K562 (cell line): ENCODE measurements around the gene SCARF1. TPM values are rescaled to one million over a fixed set of nuclear protein-coding genes. Genes with fewer than 3 reads are reported as not detected.

Experiments used
- ATF7 ChIP-seq: fragments of 450-650 bp; IDR thresholded peaks from 2 replicates; pipeline ENCODE4 v1.7.1; 2014; ENCODE audit warnings: mild to moderate bottlenecking, moderate library complexity
- BRD9 ChIP-seq: fragments of 450-650 bp; IDR thresholded peaks from 2 replicates; pipeline ENCODE4 v1.6.1; 2018; ENCODE audit warnings: low read depth; ENCODE audit not compliant: partially characterized antibody
- C11orf30 ChIP-seq: fragments of 450-650 bp; IDR thresholded peaks from 2 replicates; pipeline ENCODE4 v1.6.1; 2016; ENCODE audit warnings: low read depth, mild to moderate bottlenecking
- CCNT2 ChIP-seq: IDR thresholded peaks from 2 replicates; pipeline ENCODE4 v1.6.1; 2011; ENCODE audit warnings: borderline replicate concordance, low read depth, mild to moderate bottlenecking, moderate library complexity, mixed read lengths, low read length; ENCODE audit not compliant: insufficient read length; ENCODE audit errors: extremely low read depth
- CREM ChIP-seq: IDR thresholded peaks from 2 replicates; pipeline ENCODE4 v1.6.1; 2014; ENCODE audit warnings: antibody characterized with exemption, low read depth
- GATA2 ChIP-seq: sonication (generic); formaldehyde crosslinking; IDR thresholded peaks from 2 replicates; pipeline ENCODE4 v1.4.0; 2020; ENCODE audit warnings: mild to moderate bottlenecking, missing genetic modification reagents
- LARP7 ChIP-seq: fragments of 450-650 bp; IDR thresholded peaks from 2 replicates; pipeline ENCODE4 v1.6.1; 2016
- MECOM ChIP-seq: fragments of 250-450 bp; sonication (Bioruptor Pico); IDR thresholded peaks from 2 replicates; pipeline ENCODE4 v1.8.0; 2022; ENCODE audit warnings: inconsistent platforms
- NBN ChIP-seq: fragments of 450-650 bp; IDR thresholded peaks from 2 replicates; pipeline ENCODE4 v1.6.1; 2016; ENCODE audit warnings: low read depth, mild to moderate bottlenecking
- NR2C2 ChIP-seq, 2 experiments: fragments of 200-800 bp in 1 of 2; sonication (Bioruptor generic) in 1 of 2; sonication (generic) in 1 of 2; formaldehyde crosslinking in 1 of 2; IDR thresholded peaks; 2 replicates each; pipeline versions ENCODE4 v1.6.1 to v1.8.0; 2016 to 2022; ENCODE audit warnings: mild to moderate bottlenecking in 1 of 2, missing compliant biosample characterization in 1 of 2, missing genetic modification characterization in 1 of 2, missing genetic modification reagents in 1 of 2
- OTX1 ChIP-seq: fragments of 450-650 bp; formaldehyde crosslinking; IDR thresholded peaks from 2 replicates; pipeline ENCODE4 v1.4.0; 2022; ENCODE audit warnings: mild to moderate bottlenecking
- PML ChIP-seq: IDR thresholded peaks from 2 replicates; pipeline ENCODE4 v1.6.1; 2012; ENCODE audit warnings: low read length, inconsistent platforms
- SMAD1 ChIP-seq: fragments of 150-350 bp; IDR thresholded peaks from 2 replicates; pipeline ENCODE4 v1.6.1; 2014; ENCODE audit warnings: low read length, low read depth; ENCODE audit not compliant: partially characterized antibody
- SMARCA4 ChIP-seq: fragments of 450-650 bp; IDR thresholded peaks from 2 replicates; pipeline ENCODE4 v1.6.1; 2016
- STAT5B ChIP-seq: fragments of 250-450 bp; sonication (Bioruptor Pico); IDR thresholded peaks from 2 replicates; pipeline ENCODE4 v1.8.0; 2021; ENCODE audit warnings: mild to moderate bottlenecking, inconsistent platforms
- TAL1 ChIP-seq: fragments of 450-650 bp; IDR thresholded peaks from 2 replicates; pipeline ENCODE4 v1.6.1; 2016; ENCODE audit warnings: mild to moderate bottlenecking
- TBL1XR1 ChIP-seq, 2 experiments: IDR thresholded peaks; 2 replicates each; pipeline ENCODE4 v1.6.1; 2012; ENCODE audit warnings: improper control_type of control experiment in 2 of 2, low read length in 2 of 2, mild to moderate bottlenecking in 1 of 2
- TFAM ChIP-seq: fragments of 250-450 bp; sonication (Bioruptor Pico); conservative IDR thresholded peaks from 2 replicates; pipeline ENCODE4 v1.5.0; 2021; ENCODE audit warnings: mild to moderate bottlenecking, moderate library complexity
- TOE1 ChIP-seq, 2 experiments: fragments of 450-650 bp in 1 of 2; sonication (generic) in 1 of 2; formaldehyde crosslinking in 1 of 2; IDR thresholded peaks; 2 replicates each; pipeline versions ENCODE4 v1.7.1 to v1.8.0; 2016 to 2022; ENCODE audit warnings: borderline replicate concordance in 2 of 2, mild to moderate bottlenecking in 2 of 2, antibody characterized with exemption in 1 of 2, inconsistent platforms in 1 of 2, low read depth in 1 of 2, missing genetic modification reagents in 1 of 2, moderate library complexity in 1 of 2
- U2AF1 ChIP-seq: fragments of 200-400 bp; formaldehyde crosslinking; optimal IDR thresholded peaks from 2 replicates; pipeline ENCODE3; 2017; ENCODE audit warnings: mild to moderate bottlenecking, low read depth, low read length, moderate library complexity
- ZC3H4 ChIP-seq: sonication (generic); formaldehyde crosslinking; IDR thresholded peaks from 2 replicates; pipeline ENCODE4 v1.9.0; 2021; ENCODE audit warnings: missing genetic modification reagents, borderline replicate concordance
- ZFX ChIP-seq: sonication (generic); formaldehyde crosslinking; IDR thresholded peaks from 2 replicates; pipeline ENCODE4 v1.8.0; 2022; ENCODE audit warnings: mild to moderate bottlenecking, missing genetic modification reagents, moderate library complexity
- ZMIZ1 ChIP-seq, 2 experiments: fragments of 150-350 bp in 1 of 2; IDR thresholded peaks; 2 replicates each; pipeline ENCODE4 v1.6.1; 2012 to 2016; ENCODE audit warnings: low read depth in 2 of 2, low read length in 2 of 2, mild to moderate bottlenecking in 1 of 2, moderate library complexity in 1 of 2
- ZNF124 ChIP-seq: sonication (generic); formaldehyde crosslinking; IDR thresholded peaks from 2 replicates; pipeline ENCODE4 v1.8.1; 2022; ENCODE audit warnings: missing genetic modification reagents
- ZNF165 ChIP-seq: fragments of 250-450 bp; sonication (Bioruptor Pico); IDR thresholded peaks from 2 replicates; pipeline ENCODE4 v1.4.0; 2020; ENCODE audit warnings: borderline replicate concordance
- ZNF311 ChIP-seq: fragments of 250-450 bp; sonication (Bioruptor Pico); IDR thresholded peaks from 2 replicates; pipeline ENCODE4 v1.4.0; 2020; ENCODE audit warnings: mild to moderate bottlenecking, moderate library complexity
- ZNF445 ChIP-seq: fragments of 250-450 bp; sonication (Bioruptor Pico); IDR thresholded peaks from 2 replicates; pipeline ENCODE4 v1.4.0; 2020; ENCODE audit warnings: low read depth, mild to moderate bottlenecking, moderate library complexity
- ZNF644 ChIP-seq: fragments of 200-800 bp; sonication (Bioruptor generic); IDR thresholded peaks from 2 replicates; pipeline ENCODE4 v1.6.1; 2016; ENCODE audit warnings: low read depth, missing genetic modification characterization, missing compliant biosample characterization
- polyA plus RNA-seq, 8 experiments: library from polyadenylated mRNA; depleted of rRNA in 4 of 8; stranded (reverse) in 5 of 8; unstranded in 3 of 8; fragments of >200 nt; fragmentation: Nextera tagmentation in 2 of 8; fragmentation: Illumina TruSeq in 1 of 8; extraction: Ambion mirVana in 2 of 8; extraction: Trizol in 1 of 8; gene quantifications; 2 replicates each; pipeline versions ENCODE4 v1.2.1 to v1.2.3, GENCODE V29; 2011 to 2014; ENCODE audit warnings: inconsistent platforms in 1 of 8, missing spikeins in 1 of 8
- total RNA-seq, 7 experiments: library from RNA; depleted of rRNA in 6 of 7; stranded (reverse); fragments of >200 nt in 6 of 7; fragmentation: Illumina TruSeq in 2 of 7; extraction: Trizol in 2 of 7; gene quantifications; 2 replicates each; pipeline versions ENCODE4 v1.2.1 to v1.2.3, GENCODE V29; 2011 to 2021; ENCODE audit warnings: low replicate concordance in 1 of 7

The SCARF1 gene
- total and polyA plus RNA-seq, 9 of the 15 experiments (the other 6 are each of a cell fraction or from before 2014, with no cell fraction given) = 0.04 to 2.1 (median 0.63) TPM

- peak in 1 of 2 experiments; percentile 68; a peak in 2 of 4 replicates for TF ChIP-seq ZMIZ1 (IDR thresholded peaks at IDR 0.05; ENCODE audit: low read depth in 2 of 2, low read length in 2 of 2)
- no peak for TF ChIP-seq LARP7
- TF ChIP-seq NBN = peak; percentile 85
- no peak for TF ChIP-seq STAT5B (CRISPR knock-in tag)
- no peak for TF ChIP-seq ZNF644 (tag)
- TF ChIP-seq TOE1 (IDR thresholded peaks at IDR 0.05; ENCODE audit: borderline replicate concordance) = 0 out of 2 replicates have a peak, but pooled peaks have one; percentile 44
- TF ChIP-seq TOE1 (CRISPR knock-in tag; IDR thresholded peaks at IDR 0.05; ENCODE audit: borderline replicate concordance, low read depth) = no peak
- TF ChIP-seq ZFX (CRISPR knock-in tag) = 0 out of 2 replicates have a peak, but pooled peaks have one; percentile 11
- no peak for TF ChIP-seq ZNF311
- TF ChIP-seq MECOM (CRISPR knock-in tag) = no peak
- TF ChIP-seq ZNF124 (CRISPR knock-in tag) = no peak
- no peak for TF ChIP-seq ZNF445
- peak; percentile 61 for TF ChIP-seq PML
- no peak for TF ChIP-seq ZC3H4
- TF ChIP-seq TAL1 = peak; percentile 84
- TF ChIP-seq NR2C2 (CRISPR knock-in tag; IDR thresholded peaks at IDR 0.05) = 0 out of 2 replicates have a peak, but pooled peaks have one; percentile 22
- TF ChIP-seq NR2C2 (tag; IDR thresholded peaks at IDR 0.05) = peak; percentile 79
- TF ChIP-seq CREM = peak; percentile 64; the same call in 1 of the 2 replicates
- no peak for TF ChIP-seq C11orf30
- no peak for TF ChIP-seq BRD9
- peak; percentile 17 for TF ChIP-seq CCNT2
- peak; percentile 81 for TF ChIP-seq SMARCA4
- peak; percentile 38 to 63; a peak in 3 of 4 replicates for TF ChIP-seq TBL1XR1 (IDR thresholded peaks at IDR 0.05; ENCODE audit: low read length in 2 of 2)
- peak; percentile 37; the same call in 1 of the 2 replicates for TF ChIP-seq ATF7
- peak; percentile 84 for TF ChIP-seq OTX1
- no peak for TF ChIP-seq ZNF165 (CRISPR knock-in tag)
- peak; percentile 66 for TF ChIP-seq SMAD1
- no peak for TF ChIP-seq TFAM (CRISPR knock-in tag)
- TF ChIP-seq U2AF1 = no peak
- TF ChIP-seq GATA2 (CRISPR knock-in tag) = peak; percentile 79
These were observed 4.4 kb upstream of the SCARF1 start, which contains the start of gene RILP (continued) for GRCh38 chr17:1649844-1650501.
